ENCODE data around the gene SYCP2L. TPM values are rescaled to one million over a fixed set of nuclear protein-coding genes. Genes with fewer than 3 reads are reported as not detected.
"Not testable (repeated sequence)": the region's sequence is repeated elsewhere in the genome, so short reads cannot be mapped to it uniquely, and the experiment has no call there.

SYCP2L gene
- total RNA-seq, 1 donor from 2014 or later = 0.36 TPM

DNA sequence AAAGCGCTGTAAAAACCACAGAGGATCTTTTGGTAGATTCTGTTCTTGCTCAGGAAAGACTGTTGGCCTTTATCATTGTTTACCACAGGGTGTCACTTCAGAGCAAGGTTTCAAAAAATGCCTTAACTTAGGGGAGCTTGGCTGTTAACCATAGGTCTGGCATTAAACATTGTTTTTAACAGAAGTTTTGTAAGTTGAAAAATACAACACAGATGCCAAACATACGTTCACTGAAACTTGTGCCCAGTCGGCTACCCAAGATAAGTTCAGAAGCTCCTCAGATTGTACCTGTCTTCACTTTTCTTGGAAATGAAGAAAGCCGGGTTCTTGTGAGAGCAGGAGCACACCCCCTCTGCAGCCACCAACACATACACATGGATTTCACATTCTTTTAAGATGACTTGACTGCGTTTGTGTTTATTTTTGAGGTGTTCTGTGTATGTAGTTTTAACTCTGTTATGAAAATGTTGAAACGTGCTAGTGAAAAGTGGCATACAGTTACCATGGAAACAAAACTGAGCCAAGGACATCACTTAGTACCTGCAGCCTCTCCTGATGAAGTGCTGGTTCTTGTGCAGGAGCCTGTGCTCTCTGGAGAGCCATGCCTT is 64.9 kb downstream of the SYCP2L start:
- intact Hi-C loops (cut with micrococcal nuclease) = loop anchor here (2.0 to 10.0 kb wide), 2 partner anchors 545 to 623 kb away; no protein-coding TSS in a partner anchor

DNA sequence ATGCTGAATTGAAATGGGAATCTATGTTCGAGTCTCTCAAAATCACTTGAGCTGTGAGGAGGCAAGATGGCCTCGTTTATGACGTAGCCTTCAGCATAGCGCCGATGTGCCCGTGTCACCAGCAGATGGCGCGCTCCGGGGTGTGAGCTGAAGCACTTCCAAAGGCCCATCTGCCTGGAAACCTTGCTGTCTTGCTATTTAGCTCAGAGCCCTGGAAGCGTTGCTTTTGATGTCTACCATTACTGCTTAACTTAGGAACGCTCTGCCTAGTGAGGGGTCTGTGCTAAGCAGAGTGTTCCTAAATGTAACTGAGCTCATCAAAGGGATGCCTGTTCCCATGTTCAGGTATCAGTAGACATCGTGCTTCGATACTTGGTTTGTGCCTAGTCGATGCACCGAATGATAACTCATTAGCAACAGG is 67.7 kb downstream of the SYCP2L start:
- intact Hi-C loops (cut with micrococcal nuclease) = loop anchor here (1.0 to 10.0 kb wide), 2 partner anchors 115 to 620 kb away; no protein-coding TSS in a partner anchor

DNA sequence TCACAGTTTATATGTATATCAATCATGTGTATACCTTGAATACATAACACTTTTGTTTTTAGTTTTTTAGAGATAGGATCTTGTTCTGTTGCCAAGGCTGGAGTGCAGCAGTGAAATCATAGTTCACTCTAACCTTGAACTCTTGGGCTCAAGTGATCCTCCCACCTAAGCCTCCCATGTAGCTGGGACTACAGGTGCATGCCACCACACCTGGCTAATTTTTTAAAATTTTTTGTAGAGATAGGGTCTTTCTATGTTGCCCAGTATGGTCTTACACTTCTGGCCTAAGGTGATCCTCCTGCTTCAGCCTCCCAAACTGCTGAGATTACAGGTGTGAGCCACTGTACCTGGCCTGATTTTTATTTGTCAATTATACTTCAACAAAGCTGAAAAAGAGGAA is 69.9 kb downstream of the SYCP2L start:
- intact Hi-C loops (cut with micrococcal nuclease) = loop anchor here (10.0 kb wide), 1 partner anchor 618 kb away; no protein-coding TSS in a partner anchor

DNA sequence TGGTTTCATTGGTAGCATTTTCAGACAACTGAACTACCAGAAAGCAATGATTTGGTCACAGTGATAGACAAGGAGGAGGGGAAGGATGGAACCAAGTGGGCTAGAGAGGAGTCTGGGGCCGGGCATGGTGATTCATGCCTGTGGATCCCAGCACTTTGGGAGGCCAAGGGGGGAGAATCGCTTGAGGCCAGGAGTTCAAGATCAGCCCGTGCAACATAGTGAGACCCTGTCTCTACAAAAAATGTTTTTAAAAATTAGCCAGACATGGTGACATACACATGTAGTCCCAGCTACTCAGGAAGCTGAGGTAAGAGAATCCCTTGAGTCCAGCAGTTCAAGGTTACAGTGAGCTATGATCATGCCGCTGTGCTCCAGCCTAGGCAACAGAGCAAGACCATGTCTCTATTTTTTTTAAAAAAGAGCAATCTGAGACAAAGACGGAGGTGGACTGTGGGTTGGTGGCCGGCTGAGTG is 70.6 kb downstream of the SYCP2L start:
- intact Hi-C loops (cut with micrococcal nuclease) = loop anchor here (10.0 kb wide), 1 partner anchor 617 kb away; no protein-coding TSS in a partner anchor

DNA sequence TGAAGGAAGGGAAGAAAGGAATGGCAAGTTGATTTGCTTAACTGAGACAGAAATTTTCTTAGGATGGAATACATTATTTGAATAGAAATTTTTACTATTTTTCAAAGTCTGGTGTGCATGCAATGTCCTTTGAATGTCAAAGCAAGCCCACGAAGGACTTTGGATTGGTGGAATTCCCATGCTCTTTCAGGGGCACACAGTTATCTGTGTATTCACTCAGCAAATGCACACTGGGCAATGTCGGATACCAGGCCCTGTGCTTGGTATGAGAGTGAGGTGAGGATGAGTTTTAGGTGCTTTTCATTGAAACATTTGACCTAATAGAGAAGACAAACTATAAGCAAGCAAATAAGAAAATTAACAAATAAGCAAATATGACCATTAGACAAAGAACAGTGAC is 73.3 kb downstream of the SYCP2L start:
- intact Hi-C loops (cut with micrococcal nuclease) = no loop called here

DNA sequence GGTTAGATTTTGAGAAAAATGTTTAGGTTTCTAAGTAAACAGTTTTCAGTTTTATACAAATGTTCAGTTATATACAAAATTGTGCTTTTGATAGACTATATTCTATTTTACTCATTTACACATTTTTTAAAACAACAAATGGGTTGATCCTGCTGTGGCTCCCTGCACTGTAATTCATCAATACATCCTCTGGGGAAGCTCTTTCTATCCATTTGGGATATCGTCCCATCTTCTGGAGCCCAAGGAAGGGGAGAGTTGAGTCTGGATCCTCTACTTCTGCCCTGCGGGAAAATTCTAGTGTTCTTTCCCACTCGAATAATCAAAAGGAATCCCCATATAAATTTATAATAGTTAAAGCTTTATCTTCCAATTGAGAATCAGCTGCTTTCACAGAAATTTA is 75.0 kb downstream of the SYCP2L start:
- intact Hi-C loops (cut with micrococcal nuclease) = no loop called here

DNA sequence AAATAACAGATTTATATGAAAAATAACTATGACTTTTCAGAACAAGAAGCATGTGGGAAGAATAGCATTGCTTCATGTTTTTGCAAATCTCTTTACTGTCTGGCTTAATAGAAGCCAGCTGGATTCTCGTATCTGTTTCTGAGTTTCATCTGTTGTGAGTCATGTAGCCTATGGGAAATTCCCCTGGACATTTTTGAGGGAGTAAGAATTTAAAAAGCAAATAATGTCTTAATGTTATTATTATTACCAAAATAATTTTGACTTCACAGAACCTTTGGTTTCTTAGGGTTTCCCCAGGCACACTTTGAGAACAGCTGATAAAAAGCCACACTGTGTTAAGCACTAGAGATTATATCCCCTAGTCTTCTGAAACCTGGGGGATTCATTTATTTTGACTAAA is 75.8 kb downstream of the SYCP2L start:
- intact Hi-C loops (cut with micrococcal nuclease) = no loop called here

DNA sequence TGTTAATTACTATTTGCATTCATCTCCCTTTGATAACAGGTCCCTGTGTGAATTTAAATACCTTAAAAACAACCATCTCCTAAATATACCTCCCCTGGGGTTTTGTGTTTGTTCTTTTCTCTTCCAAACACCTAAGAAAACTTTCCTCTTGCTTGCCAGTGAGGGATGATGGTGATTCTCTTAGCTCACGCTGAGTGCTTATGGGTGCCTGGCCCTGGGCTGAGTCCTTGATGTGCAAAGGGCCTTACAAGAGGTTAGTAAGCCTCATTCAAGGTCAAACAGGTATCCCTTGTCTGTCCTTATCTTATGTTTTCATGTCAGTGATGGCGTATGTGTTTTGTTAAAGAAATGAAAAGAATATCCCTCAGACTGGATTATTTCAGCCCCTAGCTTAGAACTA is 76.3 kb downstream of the SYCP2L start:
- intact Hi-C loops (cut with micrococcal nuclease) = no loop called here

DNA sequence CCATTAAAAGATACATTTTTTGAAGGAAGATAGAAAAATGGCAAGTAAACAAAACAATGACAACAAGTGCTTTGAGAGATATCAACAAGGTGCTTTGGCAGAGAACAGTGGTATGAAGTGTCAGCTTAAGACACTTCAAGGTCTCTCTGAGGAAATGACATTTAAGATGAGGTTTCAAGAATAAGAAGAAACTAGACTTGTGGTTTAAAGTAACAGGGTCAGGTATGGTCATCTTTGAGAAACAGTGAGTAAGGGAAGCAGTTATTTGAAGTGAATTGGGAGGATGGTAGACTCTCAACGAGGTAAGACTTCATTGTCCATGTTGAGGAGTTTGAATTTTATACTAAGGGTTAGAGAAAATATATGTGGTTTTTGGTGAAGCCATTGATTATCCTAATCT is 77.8 kb downstream of the SYCP2L start:
- intact Hi-C loops (cut with micrococcal nuclease) = no loop called here

DNA sequence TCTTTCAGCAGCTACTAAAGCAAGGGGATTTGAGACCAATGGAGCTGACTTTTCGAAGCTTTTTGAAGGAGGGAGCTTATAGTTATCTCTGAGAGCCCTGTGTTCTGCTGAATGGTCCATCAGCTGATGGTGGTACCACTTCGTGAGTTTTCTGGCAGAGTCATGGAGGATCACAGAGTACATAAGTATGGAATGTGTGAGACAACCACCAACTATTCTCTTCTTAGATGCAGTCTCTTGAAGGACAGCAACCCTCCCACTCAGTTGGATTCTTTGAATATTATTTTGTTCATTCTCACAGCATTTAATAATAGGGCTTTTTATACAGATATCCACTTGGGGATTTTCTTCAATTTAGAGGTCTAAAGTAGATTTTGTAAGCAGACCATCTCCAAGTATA is 81.9 kb downstream of the SYCP2L start:
- intact Hi-C loops (cut with micrococcal nuclease) = no loop called here

DNA sequence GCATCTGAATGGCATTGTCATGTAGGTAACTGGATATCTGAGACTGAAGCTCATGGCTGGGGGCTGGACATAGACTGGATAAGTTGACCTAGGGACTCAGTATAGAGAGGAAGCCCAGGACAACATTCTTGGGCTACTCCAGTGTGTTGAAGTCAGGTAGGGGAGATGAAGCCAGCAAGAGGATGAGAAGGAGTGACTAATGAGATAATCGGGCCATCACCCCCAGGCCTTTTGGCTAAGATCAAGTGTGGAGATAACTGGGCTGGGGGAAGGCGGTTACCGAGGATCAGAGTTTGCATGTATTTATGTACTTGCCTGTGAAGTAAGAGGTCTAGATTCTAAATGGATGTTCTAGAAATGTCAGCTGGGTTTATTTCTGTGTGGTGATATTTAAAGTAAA is 83.9 kb downstream of the SYCP2L start:
- intact Hi-C loops (cut with micrococcal nuclease) = no loop called here

DNA sequence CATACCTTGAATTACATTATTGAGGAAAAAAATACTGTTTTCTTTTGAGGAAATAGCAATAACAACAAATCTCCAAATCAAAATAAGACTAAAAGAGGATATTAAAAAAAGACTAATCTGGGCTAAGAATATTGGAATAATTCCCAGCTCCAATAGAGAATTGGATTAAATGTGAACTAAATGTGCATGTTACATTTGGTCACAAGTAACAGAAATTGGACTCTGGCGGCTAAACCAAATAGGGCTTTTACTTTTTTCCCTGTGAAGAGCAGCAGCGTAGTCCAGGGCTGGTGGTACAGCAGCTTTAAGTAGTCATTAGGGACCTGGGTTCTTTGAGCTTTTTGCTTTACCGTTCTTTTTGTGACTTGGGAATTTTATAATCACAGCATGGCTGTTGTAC is 85.3 kb downstream of the SYCP2L start:
- intact Hi-C loops (cut with micrococcal nuclease) = no loop called here

DNA sequence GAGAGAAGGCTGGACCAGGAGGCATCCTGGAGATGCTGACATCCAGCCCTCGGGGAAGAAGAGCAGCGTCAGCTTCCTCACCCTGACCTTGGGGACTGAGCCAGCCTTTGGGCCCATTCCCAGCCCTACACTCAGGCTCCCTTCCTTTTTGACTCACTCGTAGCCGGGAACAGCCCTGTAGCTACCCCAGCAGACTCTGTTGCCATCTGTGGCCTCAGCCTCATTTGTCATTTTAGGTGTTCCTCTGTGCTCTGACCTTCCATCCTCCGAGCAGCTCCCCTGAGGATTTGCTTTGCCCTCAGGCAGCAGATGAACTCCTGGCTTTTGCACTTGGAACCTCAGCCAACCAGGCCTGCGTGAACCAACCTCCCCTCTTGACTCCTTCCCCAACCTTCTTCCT is 89.7 kb downstream of the SYCP2L start:
- intact Hi-C loops (cut with micrococcal nuclease) = no loop called here

DNA sequence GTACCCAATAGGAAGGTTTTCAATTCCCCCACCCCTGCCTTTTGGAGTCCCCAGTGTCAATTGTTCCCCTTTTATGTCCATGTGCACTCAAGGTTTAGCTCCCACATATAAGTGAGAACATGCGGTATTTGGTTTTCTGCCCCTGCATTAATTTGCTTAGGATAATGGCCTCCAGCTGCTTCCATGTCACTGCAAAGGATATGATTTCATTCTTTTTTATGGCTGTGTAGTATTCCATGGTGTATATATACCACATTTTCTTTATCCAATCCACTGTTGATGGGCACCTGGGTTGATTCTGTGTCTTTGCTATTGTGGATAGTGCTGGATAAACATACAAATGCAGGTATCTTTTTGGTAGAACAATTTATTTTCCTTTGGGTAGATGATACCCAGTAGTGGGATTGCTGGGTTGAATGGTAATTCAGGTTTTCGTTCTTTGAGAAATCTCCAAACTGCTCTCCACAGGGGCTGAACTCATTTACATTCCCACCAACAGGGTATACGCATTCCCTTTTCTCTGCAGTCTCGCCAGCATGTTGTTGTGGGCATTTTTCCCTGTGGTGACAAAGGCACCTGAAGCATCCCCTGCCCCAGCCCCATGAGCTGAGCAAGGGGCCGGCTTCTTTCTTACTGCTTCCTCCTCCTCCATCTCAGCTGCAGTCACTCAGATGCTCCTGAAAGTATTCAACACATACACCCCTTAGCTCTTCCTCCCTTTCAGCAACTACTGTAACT is 90.5 kb downstream of the SYCP2L start:
- intact Hi-C loops (cut with micrococcal nuclease) = no loop called here

DNA sequence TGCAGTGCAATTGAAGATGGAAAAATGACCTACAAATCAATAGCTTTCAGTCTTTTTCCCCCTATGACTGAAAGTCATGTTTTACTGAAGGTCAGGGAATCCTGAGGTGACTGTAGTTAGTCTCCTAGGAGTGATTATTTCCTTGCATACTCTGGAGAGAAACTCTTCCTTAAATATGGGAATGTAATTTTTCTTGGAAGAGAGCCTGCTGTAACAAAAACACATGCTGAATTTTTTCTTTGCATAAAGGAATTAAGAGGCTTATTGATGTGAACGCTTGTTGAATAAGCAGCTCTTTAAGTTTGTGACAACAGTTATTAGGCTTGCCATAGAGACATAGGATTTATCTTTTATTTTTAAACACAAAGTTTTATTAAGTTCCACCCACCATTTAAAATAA is 92.8 kb downstream of the SYCP2L start:
- intact Hi-C loops (cut with micrococcal nuclease) = no loop called here

DNA sequence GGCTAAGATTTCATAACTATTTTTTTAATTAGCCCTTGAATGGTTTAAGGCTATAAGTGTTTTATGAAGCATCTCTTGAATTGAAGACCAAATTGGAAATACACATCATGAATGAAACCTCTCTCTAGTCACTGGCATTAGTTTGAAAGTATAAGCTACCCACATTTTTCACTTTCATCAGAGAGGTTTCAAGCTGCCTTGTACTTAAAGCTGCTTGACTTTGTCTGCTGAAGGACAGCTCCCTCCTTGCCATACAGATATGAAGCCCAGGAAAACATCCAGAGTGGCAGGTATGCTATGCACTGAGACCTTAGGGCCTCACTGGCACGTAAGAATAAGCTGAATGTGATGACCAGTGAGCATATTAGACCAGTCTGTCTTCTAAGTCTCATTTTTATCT is 94.6 kb downstream of the SYCP2L start:
- intact Hi-C loops (cut with micrococcal nuclease) = no loop called here

DNA sequence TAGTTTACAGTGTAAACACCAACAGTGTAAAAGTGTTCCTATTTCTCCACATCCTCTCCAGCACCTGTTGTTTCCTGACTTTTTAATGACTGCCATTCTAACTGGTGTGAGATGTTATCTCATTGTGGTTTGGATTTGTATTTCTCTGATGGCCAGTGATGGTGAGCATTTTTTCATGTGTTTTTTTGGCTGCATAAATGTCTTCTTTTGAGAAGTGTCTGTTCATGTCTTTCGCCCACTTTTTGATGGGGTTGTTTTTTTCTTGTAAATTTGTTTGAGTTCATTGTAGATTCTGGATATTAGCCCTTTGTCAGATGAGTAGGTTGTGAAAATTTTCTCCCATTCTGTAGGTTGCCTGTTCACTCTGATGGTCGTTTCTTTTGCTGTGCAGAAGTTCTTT is 98.1 kb downstream of the SYCP2L start:
- intact Hi-C loops (cut with micrococcal nuclease) = not testable (repeated sequence)

DNA sequence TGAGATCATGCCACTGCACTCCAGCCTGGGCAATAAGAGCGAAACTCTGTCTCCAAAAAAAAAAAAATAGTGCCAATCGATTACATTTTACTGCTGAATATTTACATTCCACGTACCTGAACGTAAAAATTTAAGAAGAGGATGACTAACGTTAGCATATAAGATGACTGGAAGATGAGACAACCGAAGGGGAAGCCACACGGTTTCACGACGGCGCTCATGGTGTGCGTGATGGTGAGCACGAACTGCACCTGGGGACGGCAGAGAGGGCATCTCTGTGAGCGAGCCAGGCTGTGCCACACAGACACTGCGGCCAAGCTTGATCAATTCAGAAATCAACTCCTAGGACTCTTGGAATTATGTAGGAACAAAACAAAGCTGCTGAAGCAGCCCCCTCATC is 102.7 kb downstream of the SYCP2L start:
- intact Hi-C loops (cut with micrococcal nuclease) = no loop called here

DNA sequence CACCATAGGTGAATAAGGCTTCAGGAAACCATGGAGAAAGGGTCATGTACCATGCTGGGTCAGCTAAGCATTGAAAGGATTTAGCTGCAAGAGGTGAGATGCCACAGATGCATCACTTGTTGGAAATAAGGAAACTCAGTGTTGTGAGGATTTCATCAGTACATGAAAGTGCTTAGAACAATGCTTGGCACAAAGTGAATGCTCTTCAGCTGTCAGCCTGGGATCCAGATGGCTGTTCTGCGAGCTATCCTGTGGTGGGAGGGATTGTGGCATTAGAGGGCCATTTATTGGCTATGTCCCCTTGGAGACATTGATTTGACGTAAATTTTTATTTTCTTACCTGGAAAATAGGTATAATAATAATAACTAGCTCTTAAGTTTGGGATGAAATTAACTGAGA is 104.3 kb downstream of the SYCP2L start:
- intact Hi-C loops (cut with micrococcal nuclease) = no loop called here

DNA sequence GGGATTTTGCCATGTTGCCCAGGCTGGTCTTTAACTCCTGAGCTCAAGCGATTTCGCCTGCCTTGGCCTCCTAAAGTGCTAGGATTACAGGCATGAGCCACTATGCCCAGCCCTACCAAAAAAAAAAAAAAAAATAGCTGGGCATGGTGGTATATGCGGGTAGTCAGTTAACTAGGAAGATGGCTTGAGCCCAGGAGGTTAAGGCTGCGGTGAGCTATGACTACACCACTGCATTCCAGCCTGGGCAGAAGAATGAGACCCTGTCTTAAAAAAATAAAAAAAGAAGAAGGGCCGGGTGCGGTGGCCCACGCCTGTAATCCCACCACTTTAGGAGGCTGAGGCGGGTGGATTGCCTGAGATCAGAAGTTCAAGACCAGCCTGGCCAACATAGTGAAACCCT is 107.0 kb downstream of the SYCP2L start:
- intact Hi-C loops (cut with micrococcal nuclease) = no loop called here

DNA sequence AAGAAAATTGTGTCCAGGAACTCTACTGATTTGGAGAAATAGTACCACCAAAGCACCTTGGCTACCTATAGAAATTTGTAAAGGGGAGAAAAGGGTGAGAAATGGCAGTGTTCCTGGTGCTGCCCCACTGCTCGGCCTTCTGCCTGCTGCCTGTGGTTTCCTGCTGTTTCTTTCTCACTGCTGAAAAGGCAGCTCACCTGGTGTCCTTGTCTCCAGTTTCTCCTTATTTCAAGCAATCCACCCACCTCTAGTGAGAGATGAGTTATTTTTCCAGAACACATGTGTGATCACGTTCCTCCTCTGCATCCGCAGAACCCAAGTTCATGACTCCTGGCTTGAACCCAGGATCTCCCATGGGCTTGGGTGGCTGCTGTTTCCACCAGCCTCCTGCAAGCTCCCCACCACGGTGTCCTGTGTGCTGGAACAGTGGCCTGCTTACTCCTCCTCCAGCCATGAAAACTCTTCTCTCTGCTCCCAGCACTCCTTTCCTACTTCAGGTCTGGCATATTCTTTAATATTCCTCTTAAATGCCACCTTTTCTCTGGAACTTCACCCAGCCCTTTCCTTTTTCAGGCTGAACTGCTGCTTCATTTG is 108.4 kb downstream of the SYCP2L start:
- intact Hi-C loops (cut with micrococcal nuclease) = no loop called here

DNA sequence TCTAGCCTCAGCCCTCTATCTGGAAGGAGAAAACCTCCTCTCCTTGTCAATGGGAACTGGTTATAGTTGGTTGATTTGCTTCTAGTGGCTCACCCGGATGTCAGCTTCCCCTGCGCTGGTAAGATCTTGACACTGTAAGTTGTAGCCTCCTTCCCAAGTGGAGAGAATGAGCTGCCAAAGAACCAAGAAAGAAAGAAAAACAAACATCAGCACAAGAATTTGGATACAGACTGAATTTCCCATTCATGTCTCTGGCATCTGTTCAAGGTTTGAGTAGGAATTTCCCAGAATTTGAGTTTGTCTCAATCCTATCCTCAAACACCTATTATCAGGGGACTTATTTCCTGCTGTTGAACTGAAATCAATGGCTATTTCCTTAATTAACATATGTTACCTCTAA is 113.1 kb downstream of the SYCP2L start:
- intact Hi-C loops (cut with micrococcal nuclease) = no loop called here
